ENCODE measurements around the gene LRATD1.

LRATD1 gene

DNA sequence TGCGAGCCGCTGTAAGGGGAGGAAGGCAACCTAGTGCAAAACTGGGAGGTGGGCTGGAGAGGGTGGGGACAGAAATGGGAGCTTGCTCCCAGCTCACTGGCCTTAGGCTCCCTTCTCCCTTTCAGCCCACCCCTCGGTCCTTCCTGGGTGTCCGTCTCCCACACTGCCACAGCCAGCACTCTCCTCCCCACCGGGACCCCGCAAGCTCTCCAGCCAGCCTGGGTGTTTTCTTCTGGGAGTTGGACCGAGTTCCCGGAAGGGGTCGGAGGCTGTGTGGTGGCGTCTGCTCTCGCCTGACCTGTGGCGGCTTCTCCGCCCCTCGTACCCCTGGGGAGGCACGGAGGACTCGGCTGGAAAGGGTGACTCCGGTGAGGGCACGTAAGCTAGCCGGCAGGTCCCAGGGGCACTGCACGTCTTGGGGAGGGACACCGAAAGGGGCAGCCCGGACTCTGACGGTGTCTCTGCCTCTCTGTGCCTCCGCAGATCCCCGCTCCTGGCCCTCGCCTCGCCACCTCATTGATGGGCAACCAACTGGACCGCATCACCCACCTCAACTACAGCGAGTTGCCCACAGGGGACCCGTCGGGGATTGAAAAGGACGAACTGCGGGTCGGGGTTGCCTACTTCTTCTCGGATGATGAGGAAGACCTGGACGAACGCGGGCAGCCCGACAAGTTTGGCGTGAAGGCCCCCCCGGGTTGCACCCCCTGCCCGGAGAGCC, 1.1 kb downstream of the LRATD1 start:
- DNase-seq (peak; percentile 3), ATAC-seq (no peak)

DNA sequence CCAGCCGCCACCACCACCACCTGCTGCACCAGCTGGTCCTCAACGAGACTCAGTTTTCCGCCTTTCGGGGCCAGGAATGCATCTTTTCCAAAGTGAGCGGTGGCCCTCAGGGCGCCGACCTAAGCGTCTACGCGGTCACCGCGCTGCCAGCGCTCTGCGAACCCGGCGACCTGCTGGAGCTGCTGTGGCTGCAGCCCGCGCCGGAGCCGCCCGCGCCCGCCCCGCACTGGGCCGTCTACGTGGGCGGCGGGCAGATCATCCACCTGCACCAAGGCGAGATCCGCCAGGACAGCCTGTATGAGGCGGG, 1.6 kb downstream of the LRATD1 start:
- ATAC-seq: no peak
- DNase-seq: no peak

DNA sequence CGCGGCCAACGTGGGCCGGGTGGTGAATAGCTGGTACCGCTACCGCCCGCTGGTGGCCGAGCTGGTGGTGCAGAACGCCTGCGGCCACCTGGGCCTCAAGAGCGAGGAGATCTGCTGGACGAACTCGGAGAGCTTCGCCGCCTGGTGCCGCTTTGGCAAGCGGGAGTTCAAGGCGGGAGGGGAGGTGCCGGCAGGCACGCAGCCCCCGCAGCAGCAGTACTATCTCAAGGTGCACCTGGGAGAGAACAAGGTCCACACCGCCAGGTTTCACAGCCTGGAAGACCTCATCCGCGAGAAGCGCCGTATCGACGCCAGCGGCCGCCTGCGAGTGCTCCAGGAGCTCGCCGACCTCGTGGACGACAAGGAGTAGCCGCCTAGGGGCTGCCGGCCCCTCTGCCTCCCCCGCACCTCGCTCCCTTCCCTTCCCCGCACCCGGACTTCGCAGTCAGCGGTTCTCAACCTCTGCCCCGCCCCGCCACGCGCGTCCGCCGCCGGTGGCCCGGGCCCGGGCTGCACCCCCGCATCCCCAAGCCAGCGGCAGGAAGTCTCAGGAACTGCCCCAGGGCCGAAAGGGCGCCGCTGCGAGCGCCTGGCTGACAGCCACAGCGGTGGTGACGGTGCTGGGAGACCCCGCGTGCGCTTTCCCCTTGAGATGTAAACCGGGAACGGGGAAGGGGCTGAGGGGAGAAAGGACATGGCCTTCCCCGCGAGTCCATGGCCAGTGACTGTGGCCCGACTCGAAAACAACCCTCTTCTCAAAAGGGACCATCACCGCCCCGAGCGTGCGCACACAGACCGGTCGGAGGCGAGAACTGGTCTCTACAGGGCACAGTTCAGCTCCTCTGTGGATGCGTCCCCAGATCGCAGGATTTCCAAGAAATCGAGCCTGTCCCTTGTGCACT, 2.2 kb downstream of the LRATD1 start:
- ATAC-seq (peak; percentile 42), DNase-seq (peak; percentile 28)

DNA sequence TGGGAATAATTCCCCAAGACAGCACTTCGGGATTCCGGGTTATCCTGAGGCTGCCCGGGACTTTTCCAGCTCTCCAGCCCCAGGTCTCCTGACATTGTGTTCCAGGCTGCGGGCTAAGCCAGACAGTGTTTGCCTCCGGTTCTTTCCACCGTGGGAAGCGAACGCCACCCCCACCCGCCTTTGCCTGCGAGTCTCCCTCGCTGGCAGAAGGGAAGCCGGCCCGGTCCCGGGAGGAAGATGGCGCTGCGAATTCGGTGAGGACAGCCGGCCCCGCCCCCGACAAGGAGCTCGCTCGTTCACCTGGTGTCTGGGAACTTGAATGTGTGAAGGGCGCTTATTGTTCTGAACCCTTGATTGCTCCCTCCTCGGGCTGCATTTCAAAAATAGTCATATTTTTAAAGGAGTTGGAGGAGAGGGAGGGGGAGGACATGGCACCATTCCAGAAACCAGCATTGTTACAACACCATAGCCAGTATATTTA, 2.9 kb downstream of the LRATD1 start:
- ATAC-seq: no peak
- no peak for DNase-seq

GRCh38 chr2:14638488-14638887, 6.0 kb downstream of the LRATD1 start:
- DNase-seq (no peak), ATAC-seq (no peak)

DNA sequence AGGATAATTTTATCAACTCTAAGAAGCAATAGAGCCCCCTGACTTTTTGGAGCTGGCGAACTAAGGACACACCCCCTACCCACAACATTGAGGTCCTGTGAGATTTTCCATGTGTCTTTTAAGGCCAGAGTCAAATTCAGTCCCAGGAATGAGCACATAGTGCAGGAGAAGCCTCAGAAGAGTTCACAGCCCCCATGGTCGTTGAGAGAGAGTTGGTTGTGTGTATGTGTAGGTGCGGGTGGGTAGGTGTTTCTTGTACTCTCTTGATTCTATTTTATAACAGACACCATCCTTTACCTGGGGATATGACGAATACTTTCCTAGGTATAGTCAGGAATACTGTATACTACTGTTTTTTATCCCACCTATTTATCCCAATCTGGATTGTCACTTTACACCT, 8.6 kb downstream of the LRATD1 start:
- ATAC-seq (no peak), DNase-seq (no peak)

DNA sequence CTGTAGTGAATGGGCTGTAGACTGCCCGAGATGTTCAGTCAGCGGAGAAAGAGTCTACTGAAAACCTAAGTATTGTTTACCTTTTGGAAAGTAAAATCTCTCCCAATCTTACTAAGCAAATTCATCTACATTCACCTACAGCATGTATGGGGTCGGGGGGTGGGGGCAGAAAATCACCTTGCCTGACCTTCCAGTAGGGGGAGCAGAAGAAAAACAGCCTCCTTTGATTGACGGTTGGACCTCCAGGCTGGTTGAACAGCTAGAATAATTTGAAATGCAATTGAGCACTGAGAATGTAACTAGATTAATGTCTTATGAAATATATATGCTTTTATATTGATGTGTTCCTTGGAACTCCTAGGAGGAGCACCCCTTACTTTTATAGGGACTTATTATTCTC, 10.0 kb downstream of the LRATD1 start:
- DNase-seq (no peak), ATAC-seq (no peak)

DNA sequence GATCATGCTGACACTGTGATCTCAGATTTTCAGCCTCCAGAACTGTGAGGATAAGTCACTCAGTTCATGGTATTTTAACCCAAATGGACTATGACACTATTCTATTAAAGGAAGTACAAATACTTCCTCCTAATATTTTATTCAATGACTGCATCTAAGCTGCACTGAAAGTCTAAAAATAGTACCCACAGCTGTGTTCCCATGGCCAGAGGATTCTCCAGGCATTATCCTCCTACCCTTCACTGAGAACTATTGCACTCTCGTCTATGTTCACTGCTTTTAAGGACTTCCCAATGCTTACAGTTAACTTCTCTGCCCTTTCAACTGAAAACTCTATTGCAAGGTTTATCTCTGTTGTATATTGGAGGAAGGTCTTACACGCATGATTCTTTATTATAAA, 15.2 kb downstream of the LRATD1 start:
- DNase-seq (no peak), ATAC-seq (no peak)

DNA sequence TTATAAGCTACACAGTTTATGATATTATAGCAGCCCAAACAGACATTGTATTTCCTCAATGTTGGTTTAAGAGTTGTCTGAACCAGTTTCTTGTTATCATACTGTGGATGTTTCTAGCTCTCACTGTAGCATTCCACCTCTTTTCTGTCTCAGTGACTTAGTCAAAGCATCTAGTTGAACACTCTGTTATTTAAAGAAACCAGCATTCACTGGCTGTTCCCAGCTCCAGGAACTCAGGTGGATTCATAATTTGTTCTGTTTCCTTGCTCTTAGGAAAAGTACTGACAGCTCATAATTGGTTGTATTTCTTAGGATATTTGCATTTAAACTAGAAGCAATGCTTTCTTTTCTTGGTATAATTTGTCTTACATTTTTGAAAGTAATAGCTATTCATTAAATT, 17.5 kb downstream of the LRATD1 start:
- no peak for ATAC-seq
- no peak for DNase-seq

GRCh38 chr2:14654835-14655282, 22.3 kb downstream of the LRATD1 start:
- ATAC-seq (no peak), DNase-seq (no peak)

DNA sequence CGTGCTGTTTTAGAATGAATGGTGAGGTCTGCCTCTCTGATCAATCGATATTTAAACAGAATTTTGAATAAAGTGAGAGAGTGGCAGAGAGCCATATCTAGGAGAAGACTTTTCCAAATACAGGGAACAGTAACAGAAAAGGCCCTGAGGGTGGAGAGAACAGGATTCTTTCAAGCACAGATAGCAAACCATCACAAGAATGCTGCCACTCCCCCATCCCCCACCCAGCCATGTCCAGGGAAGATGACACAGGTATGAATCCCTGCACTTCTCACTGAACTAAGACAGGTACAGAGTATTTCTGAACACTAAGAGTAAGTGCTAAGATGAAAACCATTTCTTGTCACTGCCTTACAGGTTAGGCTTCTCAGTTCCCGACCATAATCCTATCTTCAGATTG, 23.6 kb downstream of the LRATD1 start:
- DNase-seq (no peak), ATAC-seq (no peak)

GRCh38 chr2:14661163-14661562, 28.6 kb downstream of the LRATD1 start:
- DNase-seq (no peak), ATAC-seq (no peak)

DNA sequence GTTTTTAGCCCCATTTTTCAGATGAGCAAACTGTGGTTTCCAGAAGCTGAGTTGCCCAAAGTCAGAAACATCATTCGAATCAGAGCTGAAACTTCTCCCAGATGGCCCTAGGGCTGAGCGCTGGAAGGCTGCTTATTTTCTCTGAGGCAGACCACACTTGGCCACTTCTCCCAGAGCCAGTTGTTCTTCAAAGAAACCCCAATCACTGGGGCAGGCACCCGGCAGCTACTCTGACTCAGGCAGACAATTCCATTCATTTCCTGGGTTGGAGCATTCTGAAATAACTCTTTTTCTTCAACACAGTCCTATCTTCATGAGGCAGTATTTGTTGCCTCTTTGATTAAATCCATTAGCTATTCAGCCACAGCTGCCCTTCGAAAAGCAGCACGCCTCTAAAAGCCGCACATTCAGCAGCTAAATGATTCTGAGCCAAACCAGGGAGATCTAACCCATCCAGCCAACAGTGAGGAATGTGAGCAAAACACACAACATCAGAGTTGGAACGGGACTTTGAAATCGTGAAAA, 40.9 kb downstream of the LRATD1 start:
- ATAC-seq (no peak), DNase-seq (no peak)

DNA sequence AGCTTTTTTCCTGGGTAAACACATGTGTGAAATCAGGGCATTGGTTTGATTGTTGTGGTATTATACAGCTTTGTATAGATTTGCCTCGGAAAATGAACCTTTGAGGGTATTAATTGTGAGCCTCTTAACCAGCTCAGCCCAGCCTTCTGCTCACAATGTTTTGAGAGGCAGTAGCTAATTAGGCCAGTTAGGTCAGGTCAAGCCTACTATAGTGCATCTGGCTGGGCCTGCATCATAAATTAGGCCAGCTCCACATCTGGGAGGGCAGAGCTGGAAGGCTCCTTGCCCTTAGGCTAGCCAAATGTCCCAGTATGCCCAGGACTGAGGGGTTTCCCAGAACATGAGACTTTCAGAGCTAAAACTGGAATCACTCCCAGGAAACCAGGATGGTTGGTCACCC, 43.0 kb downstream of the LRATD1 start:
- DNase-seq (no peak), ATAC-seq (no peak)

DNA sequence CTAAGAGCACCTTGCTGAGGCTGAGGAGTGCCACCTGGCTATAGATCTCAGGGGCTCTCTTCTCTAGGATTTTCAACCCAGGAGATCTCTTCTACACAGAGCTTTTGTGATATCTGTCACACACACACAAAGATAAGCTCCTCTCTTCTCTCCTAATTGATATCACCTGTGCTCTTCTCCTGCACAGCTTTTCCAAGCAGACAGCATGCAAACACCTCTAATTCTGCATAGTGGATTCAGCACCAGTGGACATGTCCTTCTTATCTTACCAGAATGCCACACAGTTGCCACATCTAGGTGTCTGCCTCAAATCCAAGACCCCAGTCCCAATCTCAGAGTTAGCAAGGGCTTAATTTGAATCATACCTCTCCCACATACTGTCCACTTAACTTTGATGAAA, 43.9 kb downstream of the LRATD1 start:
- DNase-seq: no peak
- no peak for ATAC-seq

DNA sequence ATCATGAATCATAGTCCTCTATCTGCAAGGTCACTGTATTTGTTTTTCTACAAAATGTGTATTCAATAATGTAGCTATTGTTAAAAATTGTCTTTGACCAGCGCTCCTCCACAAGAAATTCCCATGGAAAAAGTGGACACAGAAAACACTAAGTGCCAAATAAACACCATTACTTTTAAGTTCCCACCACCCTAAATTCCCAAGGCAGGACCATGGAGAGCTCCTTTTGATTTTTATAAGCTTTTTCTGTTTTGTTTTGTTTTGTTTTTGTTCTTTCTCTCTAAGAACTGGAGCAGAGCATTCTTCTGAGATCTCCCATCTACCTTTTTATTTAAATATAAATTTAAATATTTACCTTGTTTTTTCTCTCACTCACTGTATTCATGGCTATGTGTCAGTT, 44.5 kb downstream of the LRATD1 start:
- DNase-seq: no peak
- no peak for ATAC-seq

DNA sequence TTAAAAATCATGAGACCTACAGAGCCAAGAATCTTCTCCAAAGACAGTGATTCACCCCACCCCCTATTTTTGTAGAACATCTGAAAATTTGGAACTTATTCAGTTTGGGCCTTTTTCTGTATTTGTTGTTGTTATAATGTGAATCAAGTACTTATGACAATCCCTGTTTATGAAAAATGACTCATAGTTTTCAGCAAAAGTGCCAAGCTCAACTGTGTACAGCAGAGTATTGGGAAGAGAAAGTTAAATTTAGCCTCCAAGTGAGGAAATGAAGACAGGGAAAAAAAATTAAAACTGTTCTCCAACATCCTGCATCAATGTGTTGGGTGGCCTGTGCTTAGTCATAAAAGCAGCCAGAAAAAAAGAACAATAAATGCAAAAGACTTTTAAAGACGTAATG, 46.2 kb downstream of the LRATD1 start:
- no peak for ATAC-seq
- DNase-seq: no peak

- DNase-seq (no peak), ATAC-seq (no peak)
These were observed 49.1 kb downstream of the LRATD1 start for GRCh38 chr2:14681608-14682007.
